Measurements from ENCODE around the gene CKAP5.

- TF ChIP-seq IRF2 (CRISPR knock-in tag; IDR thresholded peaks at IDR 0.05; ENCODE audit: borderline replicate concordance, low read depth) (no peak), MAX (CRISPR knock-in tag; IDR thresholded peaks at IDR 0.05) (no peak), RELA (CRISPR knock-in tag; IDR thresholded peaks at IDR 0.05; ENCODE audit: borderline replicate concordance) (no peak), ZNF317 (CRISPR knock-in tag; IDR thresholded peaks at IDR 0.05; ENCODE audit: borderline replicate concordance, low read depth) (no peak), TP53 (CRISPR knock-in tag; IDR thresholded peaks at IDR 0.05) (no peak), ARID4B (CRISPR knock-in tag; IDR thresholded peaks at IDR 0.05; ENCODE audit: borderline replicate concordance) (no peak), CTCF (IDR thresholded peaks at IDR 0.05) (no peak), E2F4 (CRISPR knock-in tag; IDR thresholded peaks at IDR 0.05; ENCODE audit: borderline replicate concordance, low read depth) (no peak), CREB1 (CRISPR knock-in tag; IDR thresholded peaks at IDR 0.05) (no peak), ATF1 (CRISPR knock-in tag; IDR thresholded peaks at IDR 0.05) (no peak), NR2C2 (CRISPR knock-in tag; IDR thresholded peaks at IDR 0.05) (no peak), TEAD4 (CRISPR knock-in tag; IDR thresholded peaks at IDR 0.05) (no peak)
These were observed 22.8 kb upstream of the CKAP5 start for GRCh38 chr11:46868912-46869311.
